Neutrophil (primary cell): ENCODE results near the gene ARHGEF16.

Experiments
- H3K27ac ChIP-seq: fragments of 200-600 bp; sonication (generic); 2 replicates; pipeline ENCODE4 v1.5.1; 2016; ENCODE audit warnings: mild to moderate bottlenecking, moderate library complexity
- H3K27me3 ChIP-seq: fragments of 200-600 bp; sonication (generic); 2 replicates; pipeline ENCODE4 v1.6.0; 2016; ENCODE audit warnings: mild to moderate bottlenecking
- H3K36me3 ChIP-seq: fragments of 200-600 bp; sonication (generic); 2 replicates; pipeline ENCODE4 v1.5.1; 2017
- H3K4me1 ChIP-seq, 2 experiments: fragments of 200-600 bp in 1 of 2; sonication (generic) in 1 of 2; 1 replicate in 1 of 2; 2 replicates in 1 of 2; pipeline versions ENCODE4 v1.5.1 to v1.6.1; 2013 to 2016; ENCODE audit warnings: low read depth in 1 of 2, low read length in 1 of 2, mild to moderate bottlenecking in 1 of 2, moderate library complexity in 1 of 2; ENCODE audit not compliant: control insufficient read depth in 1 of 2, insufficient read depth in 1 of 2
- H3K4me3 ChIP-seq, 2 experiments: fragments of 200-600 bp in 1 of 2; sonication (generic) in 1 of 2; 1 replicate in 1 of 2; 2 replicates in 1 of 2; pipeline ENCODE4 v1.5.1; 2013 to 2016; ENCODE audit warnings: low read depth in 1 of 2, low read length in 1 of 2, mild to moderate bottlenecking in 1 of 2, moderate library complexity in 1 of 2
- H3K9me3 ChIP-seq: fragments of 200-600 bp; sonication (generic); 2 replicates; pipeline ENCODE4 v1.5.1; 2016
- CTCF ChIP-seq: fragments of 200-600 bp; sonication (generic); IDR thresholded peaks from 2 replicates; pipeline ENCODE4 v1.5.1; 2016; ENCODE audit warnings: antibody characterized with exemption

Gene ARHGEF16

GRCh38 chr1:3463408-3463863, 9.0 kb downstream of the ARHGEF16 start:
- Histone ChIP-seq H3K36me3 (no peaks in the 10 kb centered on the region), H3K4me1 (no peaks in the 10 kb centered on the region), H3K9me3 (no peaks in the 10 kb centered on the region), H3K4me3 (no peak overlapping the region), H3K27me3 (peaks cover 10% of the 10 kb centered on the region), H3K27ac (no peak overlapping the region)
- TF ChIP-seq CTCF: no peak

GRCh38 chr1:3463891-3464648, 9.6 kb downstream of the ARHGEF16 start:
- H3K27ac ChIP-seq: no peak overlapping the region
- no peak overlapping the region for H3K4me3 ChIP-seq
- no peaks in the 10 kb centered on the region for H3K36me3 ChIP-seq
- H3K9me3 ChIP-seq: no peaks in the 10 kb centered on the region
- peaks cover 4% of the 10 kb centered on the region for H3K27me3 ChIP-seq
- no peaks in the 10 kb centered on the region for H3K4me1 ChIP-seq
- no peak for TF ChIP-seq CTCF

- Histone ChIP-seq H3K9me3 (no peaks in the 10 kb centered on the region), H3K27ac (no peak overlapping the region), H3K4me1 (no peaks in the 10 kb centered on the region), H3K4me3 (no peak overlapping the region), H3K36me3 (no peaks in the 10 kb centered on the region), H3K27me3 (no peaks in the 10 kb centered on the region)
- no peak for TF ChIP-seq CTCF
Observed at GRCh38 chr1:3464649-3465025, 10.2 kb downstream of the ARHGEF16 start.

- no peak overlapping the region for H3K4me3 ChIP-seq
- no peaks in the 10 kb centered on the region for H3K36me3 ChIP-seq
- no peaks in the 10 kb centered on the region for H3K9me3 ChIP-seq
- no peaks in the 10 kb centered on the region for H3K4me1 ChIP-seq
- H3K27me3 ChIP-seq: no peaks in the 10 kb centered on the region
- H3K27ac ChIP-seq: no peak overlapping the region
- no peak for TF ChIP-seq CTCF
Observed at GRCh38 chr1:3465091-3465934, 10.8 kb downstream of the ARHGEF16 start.

- H3K4me1 ChIP-seq: no peaks in the 10 kb centered on the region
- no peaks in the 10 kb centered on the region for H3K9me3 ChIP-seq
- no peak for TF ChIP-seq CTCF
Observed at GRCh38 chr1:3465935-3466321, 11.5 kb downstream of the ARHGEF16 start.

More at GRCh38 chr1:3465935-3466321, 11.5 kb downstream of the ARHGEF16 start:
- Histone ChIP-seq H3K27ac (no peak overlapping the region), H3K27me3 (no peaks in the 10 kb centered on the region), H3K36me3 (no peaks in the 10 kb centered on the region), H3K4me3 (no peak overlapping the region)
